ENCODE measurements around the gene CYP24A1. TPM values are rescaled to one million over a fixed set of nuclear protein-coding genes. Genes with fewer than 3 reads are reported as not detected.

The CYP24A1 gene
- polyA plus RNA-seq, 1 donor from 2014 or later, result 0.12 TPM

DNA sequence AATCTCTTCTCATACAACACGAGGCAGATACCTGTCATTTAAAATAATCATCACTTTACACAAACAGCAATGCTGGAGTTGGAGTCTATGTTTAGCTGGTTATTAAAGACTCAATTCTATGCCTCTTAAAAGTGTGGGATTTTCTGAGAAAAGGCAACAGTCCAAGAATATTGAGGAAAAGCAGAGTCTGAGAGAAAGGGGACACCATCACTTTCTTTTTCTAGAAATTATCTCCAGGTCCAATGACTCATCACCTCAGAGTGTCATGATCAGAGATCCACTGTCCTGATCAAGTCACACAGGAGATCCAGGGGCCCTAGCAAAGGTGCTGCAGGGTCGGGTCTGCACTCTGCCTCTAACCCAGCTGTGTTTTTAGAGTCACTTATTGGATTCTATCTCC is 8.0 kb downstream of the CYP24A1 start:
- H3K27me3 ChIP-seq (ENCODE audit: insufficient read depth, low read depth, low read length), result peaks cover 11% of the 10 kb centered on the region
- no peaks in the 10 kb centered on the region for H3K9me3 ChIP-seq (ENCODE audit: low read length)
- no peaks in the 10 kb centered on the region for H3K79me2 ChIP-seq (replicated peaks; ENCODE audit: insufficient read depth, low read length)
- no peaks in the 10 kb centered on the region for H3F3A ChIP-seq (ENCODE audit: insufficient read depth, low read length, poor library complexity, severe bottlenecking)
- no peaks in the 10 kb centered on the region for H3K36me3 ChIP-seq (ENCODE audit: insufficient read depth, low read length)
- H3K9ac ChIP-seq (ENCODE audit: low read length), result no peak overlapping the region
- no peak for TF ChIP-seq TAF1 (IDR thresholded peaks at IDR 0.05; ENCODE audit: low read depth)
- no peak for TF ChIP-seq POLR2AphosphoS5 (IDR thresholded peaks at IDR 0.05)
- no peak for TF ChIP-seq SMC3 (conservative IDR thresholded peaks at IDR 0.05; ENCODE audit: poor library complexity)
- TF ChIP-seq, protein P1, sequence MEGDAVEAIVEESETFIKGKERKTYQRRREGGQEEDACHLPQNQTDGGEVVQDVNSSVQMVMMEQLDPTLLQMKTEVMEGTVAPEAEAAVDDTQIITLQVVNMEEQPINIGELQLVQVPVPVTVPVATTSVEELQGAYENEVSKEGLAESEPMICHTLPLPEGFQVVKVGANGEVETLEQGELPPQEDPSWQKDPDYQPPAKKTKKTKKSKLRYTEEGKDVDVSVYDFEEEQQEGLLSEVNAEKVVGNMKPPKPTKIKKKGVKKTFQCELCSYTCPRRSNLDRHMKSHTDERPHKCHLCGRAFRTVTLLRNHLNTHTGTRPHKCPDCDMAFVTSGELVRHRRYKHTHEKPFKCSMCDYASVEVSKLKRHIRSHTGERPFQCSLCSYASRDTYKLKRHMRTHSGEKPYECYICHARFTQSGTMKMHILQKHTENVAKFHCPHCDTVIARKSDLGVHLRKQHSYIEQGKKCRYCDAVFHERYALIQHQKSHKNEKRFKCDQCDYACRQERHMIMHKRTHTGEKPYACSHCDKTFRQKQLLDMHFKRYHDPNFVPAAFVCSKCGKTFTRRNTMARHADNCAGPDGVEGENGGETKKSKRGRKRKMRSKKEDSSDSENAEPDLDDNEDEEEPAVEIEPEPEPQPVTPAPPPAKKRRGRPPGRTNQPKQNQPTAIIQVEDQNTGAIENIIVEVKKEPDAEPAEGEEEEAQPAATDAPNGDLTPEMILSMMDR (IDR thresholded peaks at IDR 0.05; ENCODE audit: poor library complexity, severe bottlenecking), result no peak
- TF ChIP-seq EZH2 (IDR thresholded peaks at IDR 0.05; ENCODE audit: borderline replicate concordance, insufficient read depth, low read length, poor library complexity, severe bottlenecking), result no peak
- no peak for TF ChIP-seq EP300 (conservative IDR thresholded peaks at IDR 0.05; ENCODE audit: poor library complexity, severe bottlenecking)
- no peak for TF ChIP-seq RAD21 (conservative IDR thresholded peaks at IDR 0.05)
- TF ChIP-seq MXI1 (conservative IDR thresholded peaks at IDR 0.05; ENCODE audit: poor library complexity, severe bottlenecking), result no peak
- TF ChIP-seq, protein P2, sequence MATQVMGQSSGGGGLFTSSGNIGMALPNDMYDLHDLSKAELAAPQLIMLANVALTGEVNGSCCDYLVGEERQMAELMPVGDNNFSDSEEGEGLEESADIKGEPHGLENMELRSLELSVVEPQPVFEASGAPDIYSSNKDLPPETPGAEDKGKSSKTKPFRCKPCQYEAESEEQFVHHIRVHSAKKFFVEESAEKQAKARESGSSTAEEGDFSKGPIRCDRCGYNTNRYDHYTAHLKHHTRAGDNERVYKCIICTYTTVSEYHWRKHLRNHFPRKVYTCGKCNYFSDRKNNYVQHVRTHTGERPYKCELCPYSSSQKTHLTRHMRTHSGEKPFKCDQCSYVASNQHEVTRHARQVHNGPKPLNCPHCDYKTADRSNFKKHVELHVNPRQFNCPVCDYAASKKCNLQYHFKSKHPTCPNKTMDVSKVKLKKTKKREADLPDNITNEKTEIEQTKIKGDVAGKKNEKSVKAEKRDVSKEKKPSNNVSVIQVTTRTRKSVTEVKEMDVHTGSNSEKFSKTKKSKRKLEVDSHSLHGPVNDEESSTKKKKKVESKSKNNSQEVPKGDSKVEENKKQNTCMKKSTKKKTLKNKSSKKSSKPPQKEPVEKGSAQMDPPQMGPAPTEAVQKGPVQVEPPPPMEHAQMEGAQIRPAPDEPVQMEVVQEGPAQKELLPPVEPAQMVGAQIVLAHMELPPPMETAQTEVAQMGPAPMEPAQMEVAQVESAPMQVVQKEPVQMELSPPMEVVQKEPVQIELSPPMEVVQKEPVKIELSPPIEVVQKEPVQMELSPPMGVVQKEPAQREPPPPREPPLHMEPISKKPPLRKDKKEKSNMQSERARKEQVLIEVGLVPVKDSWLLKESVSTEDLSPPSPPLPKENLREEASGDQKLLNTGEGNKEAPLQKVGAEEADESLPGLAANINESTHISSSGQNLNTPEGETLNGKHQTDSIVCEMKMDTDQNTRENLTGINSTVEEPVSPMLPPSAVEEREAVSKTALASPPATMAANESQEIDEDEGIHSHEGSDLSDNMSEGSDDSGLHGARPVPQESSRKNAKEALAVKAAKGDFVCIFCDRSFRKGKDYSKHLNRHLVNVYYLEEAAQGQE (IDR thresholded peaks at IDR 0.05; ENCODE audit: borderline replicate concordance), result no peak
- H3K9me2 ChIP-seq (ENCODE audit: insufficient read depth, low read length), result no peaks in the 10 kb centered on the region
- no peak overlapping the region for H2AFZ ChIP-seq (ENCODE audit: low read depth, low read length)
- no peaks in the 10 kb centered on the region for H4K20me1 ChIP-seq (ENCODE audit: insufficient read depth)
- H3K4me3 ChIP-seq (ENCODE audit: low read length), result no peak overlapping the region
- no peak overlapping the region for H3K27ac ChIP-seq (ENCODE audit: low read length)
- no peak overlapping the region for H3K4me2 ChIP-seq (ENCODE audit: low read length)

DNA sequence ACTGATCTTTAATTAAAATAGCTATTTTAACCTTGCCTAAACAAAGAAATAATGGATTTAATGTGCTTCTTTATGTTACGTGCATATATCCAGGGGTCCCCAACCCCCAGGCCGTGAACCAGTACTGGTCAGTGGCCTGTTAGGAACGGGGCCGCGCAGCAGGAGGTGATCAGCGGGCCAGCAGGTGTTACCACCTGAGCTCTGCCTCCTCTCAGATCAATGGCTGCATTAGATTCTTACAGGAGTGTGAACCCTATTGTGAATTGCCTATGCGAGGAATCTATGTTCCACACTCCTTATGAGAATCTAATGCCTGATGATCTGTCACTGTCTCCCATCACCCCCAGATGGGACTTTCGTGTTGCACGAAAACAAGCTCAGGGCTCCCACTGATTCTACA is 8.8 kb downstream of the CYP24A1 start:
- H3K27me3 ChIP-seq (ENCODE audit: insufficient read depth, low read depth, low read length), result peaks cover 7% of the 10 kb centered on the region
- H4K20me1 ChIP-seq (ENCODE audit: insufficient read depth), result no peaks in the 10 kb centered on the region
- H3K4me3 ChIP-seq (ENCODE audit: low read length), result no peak overlapping the region
- H3K9me2 ChIP-seq (ENCODE audit: insufficient read depth, low read length), result no peaks in the 10 kb centered on the region
- no peaks in the 10 kb centered on the region for H3F3A ChIP-seq (ENCODE audit: insufficient read depth, low read length, poor library complexity, severe bottlenecking)
- no peak overlapping the region for H2AFZ ChIP-seq (ENCODE audit: low read depth, low read length)
- TF ChIP-seq POLR2AphosphoS5 (IDR thresholded peaks at IDR 0.05) (no peak), TAF1 (IDR thresholded peaks at IDR 0.05; ENCODE audit: low read depth) (no peak), EZH2 (IDR thresholded peaks at IDR 0.05; ENCODE audit: borderline replicate concordance, insufficient read depth, low read length, poor library complexity, severe bottlenecking) (no peak), SMC3 (conservative IDR thresholded peaks at IDR 0.05; ENCODE audit: poor library complexity) (no peak), EP300 (conservative IDR thresholded peaks at IDR 0.05; ENCODE audit: poor library complexity, severe bottlenecking) (no peak), MXI1 (conservative IDR thresholded peaks at IDR 0.05; ENCODE audit: poor library complexity, severe bottlenecking) (no peak), RAD21 (conservative IDR thresholded peaks at IDR 0.05) (no peak)
- TF ChIP-seq, protein P1 (IDR thresholded peaks at IDR 0.05; ENCODE audit: poor library complexity, severe bottlenecking), result no peak
- TF ChIP-seq, protein P2 (IDR thresholded peaks at IDR 0.05; ENCODE audit: borderline replicate concordance), result no peak
- H3K79me2 ChIP-seq (replicated peaks; ENCODE audit: insufficient read depth, low read length), result no peaks in the 10 kb centered on the region
- H3K4me2 ChIP-seq (ENCODE audit: low read length), result no peak overlapping the region
- H3K27ac ChIP-seq (ENCODE audit: low read length), result no peak overlapping the region
- H3K36me3 ChIP-seq (ENCODE audit: insufficient read depth, low read length), result no peaks in the 10 kb centered on the region
- H3K9me3 ChIP-seq (ENCODE audit: low read length), result no peaks in the 10 kb centered on the region
- H3K9ac ChIP-seq (ENCODE audit: low read length), result no peak overlapping the region
